NCI-H510A (cell line): Measurements from ENCODE around the gene RUFY2.
"Not testable (repeated sequence)": the region's sequence is repeated elsewhere in the genome, so short reads cannot be mapped to it uniquely, and the experiment has no call there.

Source experiments
- DNase-seq: peaks from one replicate; lab custom pipeline; 2025; lab: John Stamatoyannopoulos, UW

RUFY2 gene

GRCh38 chr10:68327889-68328786 lies 78.9 kb downstream of the RUFY2 start:
- no peak for DNase-seq

DNA sequence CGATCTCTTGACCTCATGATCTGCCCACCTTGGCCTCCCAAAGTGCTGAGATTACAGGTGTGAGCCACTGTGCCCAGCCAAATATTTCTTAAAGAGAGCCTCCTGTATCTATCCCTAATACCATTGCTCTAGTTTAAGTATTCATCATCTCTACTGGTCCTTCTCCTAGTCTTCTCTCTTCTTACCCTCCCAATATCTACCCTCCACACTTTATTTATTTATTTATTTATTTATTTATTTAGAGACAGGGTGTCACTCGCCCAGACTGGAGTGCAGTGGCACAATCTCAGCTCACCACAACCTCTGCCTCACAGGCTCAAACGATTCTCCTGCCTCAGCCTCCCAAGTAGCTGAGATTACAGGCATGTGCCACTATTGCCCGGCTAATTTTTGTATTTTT lies 82.7 kb downstream of the RUFY2 start:
- DNase-seq = not testable (repeated sequence)

GRCh38 chr10:68318331-68319059 lies 88.6 kb downstream of the RUFY2 start:
- DNase-seq = no peak

DNA sequence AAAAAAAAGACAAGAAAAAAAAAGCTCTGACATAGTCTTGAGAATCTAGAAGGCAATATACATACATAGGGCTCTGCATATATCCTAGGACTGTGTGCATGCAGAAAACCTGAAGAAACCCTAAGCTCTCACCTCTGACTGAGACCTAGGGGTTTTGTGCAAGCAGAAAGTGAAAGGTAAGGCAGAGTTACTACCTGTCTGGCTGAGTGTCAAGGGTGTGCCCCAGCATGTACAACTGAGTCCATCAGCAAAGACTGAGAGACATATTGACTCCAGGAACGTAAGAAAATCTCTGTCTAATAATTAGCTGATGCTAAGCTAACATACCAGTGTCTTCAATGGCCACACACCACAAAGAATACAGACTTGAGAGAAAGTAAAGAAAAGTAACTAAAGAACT lies 91.5 kb downstream of the RUFY2 start:
- no peak for DNase-seq

DNA sequence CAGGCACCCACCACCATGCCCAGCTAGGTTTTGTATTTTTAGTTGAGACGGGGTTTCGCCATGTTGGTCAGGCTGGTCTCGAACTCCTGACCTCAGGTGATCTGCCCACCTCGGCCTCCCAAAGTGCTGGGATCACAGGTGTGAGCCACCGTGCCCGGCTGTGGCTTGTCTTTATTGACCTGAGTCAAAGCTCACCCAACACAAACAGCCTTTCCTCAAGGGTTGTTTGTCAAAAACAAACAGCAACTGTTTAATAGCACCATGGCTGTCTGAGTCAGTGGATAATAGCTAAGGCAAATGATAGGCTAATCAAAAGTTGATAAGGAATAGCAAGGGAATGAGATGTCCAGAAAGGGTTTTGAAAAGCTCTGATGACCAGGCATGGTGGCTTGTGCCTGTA lies 92.1 kb downstream of the RUFY2 start:
- not testable (repeated sequence) for DNase-seq

DNA sequence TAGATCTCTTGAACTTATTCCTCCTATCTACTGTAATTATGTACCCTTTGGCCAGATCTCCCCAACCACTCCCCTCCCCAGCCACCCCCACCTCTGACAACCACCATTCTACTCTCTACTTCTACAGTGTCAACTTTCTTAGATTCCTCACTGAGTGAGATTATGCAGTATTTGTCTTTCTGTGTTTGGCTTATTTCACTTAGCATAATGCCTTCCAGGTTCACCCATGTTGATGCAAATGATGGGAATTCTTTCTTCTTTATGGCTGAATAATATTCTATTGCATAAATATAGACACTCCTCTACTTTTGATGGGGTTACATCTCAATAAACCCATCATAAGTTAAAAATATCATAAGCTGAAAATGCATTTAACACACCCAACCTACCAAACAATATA lies 96.5 kb downstream of the RUFY2 start:
- no peak for DNase-seq

DNA sequence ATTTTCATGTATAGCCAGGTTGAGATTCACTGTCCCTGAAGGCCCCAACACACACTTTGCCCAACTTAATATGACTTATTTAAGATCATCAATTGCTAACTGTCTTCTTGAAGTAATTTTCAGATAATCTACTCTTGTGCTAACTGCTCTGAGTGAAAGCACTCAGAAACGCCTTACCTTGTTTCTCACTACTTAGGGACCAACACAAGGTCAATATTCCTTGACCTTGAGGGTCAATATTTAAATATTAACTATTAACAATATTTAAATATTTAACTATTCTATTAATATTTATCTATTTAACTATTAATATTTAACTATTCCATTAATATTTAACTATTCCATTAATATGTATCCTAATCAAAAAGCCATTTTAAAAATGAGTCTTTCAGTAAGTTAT lies 101.2 kb downstream of the RUFY2 start:
- no peak for DNase-seq

- no peak for DNase-seq
Measured at GRCh38 chr10:68303849-68304412, 103.1 kb downstream of the RUFY2 start.

DNA sequence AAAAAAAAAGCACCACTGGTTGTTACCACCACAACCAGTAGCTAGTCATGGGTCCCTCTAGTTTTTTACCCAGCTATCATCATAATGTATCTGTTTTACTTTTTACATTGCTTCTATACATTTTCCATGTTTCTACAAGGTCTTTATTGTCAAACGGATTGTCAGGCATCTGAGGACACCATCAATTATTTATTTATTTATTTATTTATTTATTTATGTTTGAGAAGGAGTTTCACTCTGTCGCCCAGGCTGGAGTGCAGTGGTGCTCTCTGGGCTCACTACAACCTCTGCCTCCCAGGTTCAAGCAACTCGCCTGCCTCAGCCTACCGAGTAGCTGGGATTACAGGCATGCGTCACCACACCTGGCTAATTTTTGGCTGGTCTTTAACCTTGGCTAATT lies 104.2 kb downstream of the RUFY2 start:
- DNase-seq = no peak

- no peak for DNase-seq
Measured at GRCh38 chr10:68302503-68302823, 104.6 kb downstream of the RUFY2 start.

DNA sequence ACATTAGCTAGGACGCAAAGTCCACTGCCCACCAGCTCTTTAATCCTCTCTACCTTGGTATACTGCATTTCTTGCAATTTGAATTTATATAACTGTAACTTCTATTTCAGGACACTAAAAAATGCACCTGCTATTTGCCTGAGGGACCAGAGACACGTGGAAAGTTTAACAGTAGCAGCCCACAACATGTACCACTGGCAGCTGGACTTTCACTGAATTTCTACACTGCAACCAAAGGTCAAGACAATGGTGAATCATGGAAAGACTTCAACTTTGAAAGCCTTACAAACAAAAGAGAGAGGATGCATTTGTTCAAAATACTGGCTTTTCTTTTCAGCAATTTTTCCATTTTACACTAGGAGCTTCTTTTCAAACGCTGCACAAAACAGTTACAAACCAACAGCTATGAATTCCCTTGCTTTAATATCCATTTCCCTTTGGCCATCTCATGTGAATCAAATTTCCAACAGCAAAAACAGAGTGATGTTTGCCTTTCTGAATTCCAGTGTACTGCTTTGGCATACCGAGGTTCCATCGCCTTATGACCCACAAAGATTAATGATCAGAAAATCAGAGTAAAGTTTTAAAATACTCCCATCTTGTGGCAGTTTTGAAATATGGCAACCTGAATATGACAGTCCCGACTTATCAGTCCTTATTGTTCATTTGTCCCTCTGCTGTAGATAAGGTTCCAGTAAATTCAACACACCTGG lies 105.1 kb downstream of the RUFY2 start:
- DNase-seq = no peak

GRCh38 chr10:68301301-68301700 lies 105.8 kb downstream of the RUFY2 start:
- DNase-seq = no peak

- no peak for DNase-seq
Measured at GRCh38 chr10:68296843-68297663, 110.0 kb downstream of the RUFY2 start.
